DND-41 (cell line): ENCODE results near the gene C21orf91.

Source experiments
- ATAC-seq: fragments of 200-7000 bp; cut with Tn5 transposase; 3 replicates; pipeline ENCODE4 v1.9.1; 2021; ENCODE audit warnings: low read depth; ENCODE audit not compliant: insufficient read depth
- DNase-seq: peaks from one replicate; pipeline ENCODE4 v3.0.0-alpha.2; 2020
- H2AFZ ChIP-seq: 2 replicates; pipeline ENCODE4 v1.6.0; 2012; ENCODE audit warnings: low read depth, low read length
- H3K27ac ChIP-seq: 2 replicates; pipeline ENCODE4 v1.5.1; 2012; ENCODE audit warnings: low read length, inconsistent platforms
- H3K27me3 ChIP-seq: fragments of 200-600 bp; sonication (generic); 2 replicates; pipeline ENCODE4 v1.6.0; 2012; ENCODE audit warnings: low read length, mild to moderate bottlenecking, inconsistent platforms; ENCODE audit not compliant: insufficient read depth, poor library complexity
- H3K36me3 ChIP-seq: 2 replicates; pipeline ENCODE4 v1.5.1; 2012; ENCODE audit warnings: low read length, inconsistent platforms; ENCODE audit not compliant: insufficient read depth
- H3K4me1 ChIP-seq: 2 replicates; pipeline ENCODE4 v1.5.1; 2012; ENCODE audit warnings: mild to moderate bottlenecking, low read length; ENCODE audit not compliant: insufficient read depth
- H3K4me2 ChIP-seq: 2 replicates; pipeline ENCODE4 v1.6.0; 2012; ENCODE audit warnings: mild to moderate bottlenecking, moderate library complexity, low read length, inconsistent platforms; ENCODE audit not compliant: insufficient read depth
- H3K4me3 ChIP-seq, 2 experiments: fragments of 200-600 bp in 1 of 2; shearing (Covaris generic) in 1 of 2; 2 replicates each; pipeline ENCODE4 v1.5.1; 2012 to 2016; ENCODE audit warnings: inconsistent platforms in 2 of 2, low read length in 2 of 2, mild to moderate bottlenecking in 2 of 2, low read depth in 1 of 2, moderate library complexity in 1 of 2
- H3K79me2 ChIP-seq: 2 replicates; pipeline ENCODE4 v1.6.0; 2012; ENCODE audit warnings: low read length, inconsistent platforms; ENCODE audit not compliant: insufficient read depth
- H3K9ac ChIP-seq: 2 replicates; pipeline ENCODE4 v1.6.0; 2012; ENCODE audit warnings: low read depth, mild to moderate bottlenecking, inconsistent platforms, low read length, moderate library complexity
- H3K9me3 ChIP-seq: 2 replicates; pipeline ENCODE4 v1.5.1; 2012; ENCODE audit warnings: low read length, moderate library complexity, mild to moderate bottlenecking, inconsistent platforms; ENCODE audit not compliant: insufficient read depth, severe bottlenecking
- H4K20me1 ChIP-seq: 2 replicates; pipeline ENCODE4 v1.6.0; 2012; ENCODE audit warnings: low read length; ENCODE audit not compliant: insufficient read depth
- EZH2 ChIP-seq: IDR thresholded peaks from 3 replicates; pipeline ENCODE4 v1.6.1; 2012; ENCODE audit warnings: borderline replicate concordance, low read depth, mild to moderate bottlenecking, moderate library complexity, low read length, inconsistent platforms; ENCODE audit not compliant: severe bottlenecking
- TF ChIP-seq, protein P1 (sequence below): IDR thresholded peaks from 2 replicates; pipeline ENCODE4 v1.5.1; 2012; ENCODE audit warnings: borderline replicate concordance, low read length, moderate library complexity, mild to moderate bottlenecking; ENCODE audit not compliant: poor library complexity, severe bottlenecking; ENCODE audit errors: extremely low read depth

The C21orf91 gene

DNA sequence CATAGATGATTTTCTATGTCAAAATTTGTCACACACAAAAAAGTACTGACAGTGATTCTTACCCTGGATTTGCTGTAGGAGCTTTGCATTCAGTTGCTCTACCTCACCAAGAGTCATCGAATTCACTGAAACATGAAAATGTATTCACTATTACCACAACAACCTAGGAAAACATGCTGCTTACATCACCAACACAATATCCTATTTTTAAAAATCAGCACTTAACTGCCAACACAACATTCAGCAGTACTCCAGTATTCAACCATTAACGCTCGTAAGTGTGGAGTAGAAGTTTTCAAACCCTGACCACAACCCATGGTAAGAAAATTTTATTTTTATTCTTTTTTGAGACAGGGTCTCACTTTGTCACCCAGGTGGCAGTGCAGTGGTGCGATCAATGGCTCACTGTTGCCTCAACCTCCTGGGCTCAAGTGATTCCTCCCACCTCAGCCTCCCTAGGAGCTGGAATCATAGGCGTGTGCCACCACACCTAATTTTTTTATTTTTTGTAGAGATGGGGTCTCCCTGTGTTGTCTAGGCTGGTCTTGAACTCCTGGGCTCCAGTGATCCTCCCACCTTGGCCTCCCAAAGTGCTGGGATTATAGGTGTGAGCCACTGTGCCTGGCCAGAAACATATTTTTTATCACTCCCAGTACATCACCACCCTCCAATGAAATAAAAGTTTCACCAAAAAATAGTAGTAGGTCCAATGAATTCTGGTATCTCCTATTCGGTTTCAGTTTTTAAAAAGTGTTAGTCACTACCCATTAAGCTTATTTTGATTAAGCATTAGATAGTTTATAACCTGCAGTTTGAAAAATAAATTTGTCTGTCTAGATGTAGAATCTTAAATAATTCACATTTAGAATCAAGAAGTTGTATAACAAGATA is 23.8 kb downstream of the C21orf91 start:
- Histone ChIP-seq H2AFZ (no peak overlapping the region), H3K27me3 (no peaks in the 10 kb centered on the region), H4K20me1 (no peaks in the 10 kb centered on the region), H3K36me3 (peaks cover 49% of the 10 kb centered on the region), H3K27ac (no peak overlapping the region), H3K4me3 (no peak overlapping the region), H3K9me3 (no peaks in the 10 kb centered on the region), H3K9ac (no peak overlapping the region), H3K79me2 (no peaks in the 10 kb centered on the region), H3K4me1 (no peaks in the 10 kb centered on the region), H3K4me2 (no peak overlapping the region)
- no peak for TF ChIP-seq EZH2
- TF ChIP-seq, protein P1, sequence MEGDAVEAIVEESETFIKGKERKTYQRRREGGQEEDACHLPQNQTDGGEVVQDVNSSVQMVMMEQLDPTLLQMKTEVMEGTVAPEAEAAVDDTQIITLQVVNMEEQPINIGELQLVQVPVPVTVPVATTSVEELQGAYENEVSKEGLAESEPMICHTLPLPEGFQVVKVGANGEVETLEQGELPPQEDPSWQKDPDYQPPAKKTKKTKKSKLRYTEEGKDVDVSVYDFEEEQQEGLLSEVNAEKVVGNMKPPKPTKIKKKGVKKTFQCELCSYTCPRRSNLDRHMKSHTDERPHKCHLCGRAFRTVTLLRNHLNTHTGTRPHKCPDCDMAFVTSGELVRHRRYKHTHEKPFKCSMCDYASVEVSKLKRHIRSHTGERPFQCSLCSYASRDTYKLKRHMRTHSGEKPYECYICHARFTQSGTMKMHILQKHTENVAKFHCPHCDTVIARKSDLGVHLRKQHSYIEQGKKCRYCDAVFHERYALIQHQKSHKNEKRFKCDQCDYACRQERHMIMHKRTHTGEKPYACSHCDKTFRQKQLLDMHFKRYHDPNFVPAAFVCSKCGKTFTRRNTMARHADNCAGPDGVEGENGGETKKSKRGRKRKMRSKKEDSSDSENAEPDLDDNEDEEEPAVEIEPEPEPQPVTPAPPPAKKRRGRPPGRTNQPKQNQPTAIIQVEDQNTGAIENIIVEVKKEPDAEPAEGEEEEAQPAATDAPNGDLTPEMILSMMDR: no peak
- ATAC-seq (no peak), DNase-seq (no peak)

DNA sequence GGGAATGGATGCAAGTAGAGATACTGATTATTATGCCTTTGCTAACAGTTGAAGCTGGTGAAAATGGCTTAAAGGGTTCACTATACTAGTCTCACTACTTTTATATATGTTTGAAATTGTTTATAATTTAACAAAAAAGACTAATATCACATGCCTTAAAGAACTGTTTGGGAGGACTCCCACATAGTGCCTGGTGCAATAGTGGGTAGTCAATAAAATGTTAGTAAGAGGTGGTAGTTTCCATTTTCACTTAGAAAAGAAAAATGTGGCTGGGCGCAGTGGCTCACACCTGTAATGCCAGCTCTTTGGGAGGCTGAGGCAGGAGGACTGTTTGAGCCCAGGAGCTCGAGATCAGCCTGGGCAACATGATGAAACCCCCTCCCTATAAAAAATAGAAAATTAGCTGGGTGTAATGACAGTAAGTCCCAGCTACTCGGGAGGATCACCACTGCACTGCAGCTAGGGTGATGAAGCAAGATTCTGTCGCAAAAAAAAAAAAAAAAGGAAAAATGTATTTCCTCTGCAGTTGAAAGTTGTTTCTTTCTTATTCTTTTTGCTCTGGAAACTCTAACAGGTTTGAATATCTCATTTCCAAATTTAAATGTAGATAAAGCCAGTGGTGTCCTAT is 24.5 kb downstream of the C21orf91 start:
- TF ChIP-seq, protein P1: no peak
- H3K27me3 ChIP-seq: no peaks in the 10 kb centered on the region
- no peaks in the 10 kb centered on the region for H3K4me1 ChIP-seq
- H3K36me3 ChIP-seq: peaks cover 49% of the 10 kb centered on the region
- no peaks in the 10 kb centered on the region for H4K20me1 ChIP-seq
- no peak overlapping the region for H3K9ac ChIP-seq
- no peak overlapping the region for H3K4me2 ChIP-seq
- no peak overlapping the region for H3K4me3 ChIP-seq
- H3K9me3 ChIP-seq: no peaks in the 10 kb centered on the region
- ATAC-seq (no peak), DNase-seq (no peak)
- H2AFZ ChIP-seq: no peak overlapping the region
- H3K79me2 ChIP-seq: no peaks in the 10 kb centered on the region
- H3K27ac ChIP-seq: no peak overlapping the region

DNA sequence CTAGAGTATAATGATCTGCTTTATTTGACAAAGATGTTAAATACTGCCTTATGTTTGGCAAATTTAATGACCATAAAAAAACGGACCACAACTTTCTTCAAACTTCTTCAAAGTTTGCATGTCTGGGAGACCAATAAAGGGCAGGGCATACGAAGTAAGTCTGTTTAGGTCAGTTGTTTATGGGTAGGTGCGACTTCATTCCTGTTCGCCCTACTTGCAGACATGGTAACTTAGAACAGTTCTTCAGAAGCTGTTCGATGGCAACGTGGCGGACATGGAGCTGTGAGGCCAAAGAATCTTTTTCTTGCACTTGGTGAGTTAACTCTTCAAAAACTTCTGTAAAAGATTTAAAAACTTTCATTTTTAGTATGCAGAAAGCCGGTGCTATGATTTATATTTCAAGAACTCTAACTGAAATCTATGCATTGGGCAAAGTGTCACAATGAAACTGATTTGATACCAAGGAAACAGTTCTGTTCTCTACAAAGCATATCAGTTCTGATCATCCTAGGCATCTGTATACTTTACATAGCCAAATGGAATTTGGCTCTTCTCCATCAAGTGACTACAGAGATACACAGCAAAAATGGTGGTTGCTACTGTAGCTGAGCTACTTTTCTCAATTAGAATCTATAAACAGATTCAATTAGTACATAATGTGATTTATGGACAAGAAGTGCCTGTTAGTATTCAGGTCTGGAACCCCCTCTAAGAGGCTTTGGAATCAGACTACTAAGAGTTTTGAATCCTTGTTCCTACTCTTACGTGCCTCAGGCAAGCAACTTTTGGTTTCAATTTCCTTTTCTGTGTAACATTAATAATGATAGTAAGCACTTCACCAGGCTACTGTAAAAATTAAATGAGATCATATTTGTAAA is 25.7 kb downstream of the C21orf91 start:
- H3K4me1 ChIP-seq: no peaks in the 10 kb centered on the region
- H3K79me2 ChIP-seq: no peaks in the 10 kb centered on the region
- H3K27ac ChIP-seq: no peak overlapping the region
- no peaks in the 10 kb centered on the region for H3K27me3 ChIP-seq
- no peak overlapping the region for H2AFZ ChIP-seq
- H3K4me2 ChIP-seq: no peak overlapping the region
- no peak overlapping the region for H3K9ac ChIP-seq
- no peak; the same call in 2 of the 3 replicates for ATAC-seq
- no peak overlapping the region for H3K4me3 ChIP-seq
- H3K9me3 ChIP-seq: no peaks in the 10 kb centered on the region
- TF ChIP-seq EZH2: no peak
- TF ChIP-seq, protein P1: no peak
- no peaks in the 10 kb centered on the region for H4K20me1 ChIP-seq
- DNase-seq: no peak
- peaks cover 49% of the 10 kb centered on the region for H3K36me3 ChIP-seq
